Kidney tubule cell (primary cell): ENCODE results near the gene EID3.
"Not testable (repeated sequence)": the region's sequence is repeated elsewhere in the genome, so short reads cannot be mapped to it uniquely, and the experiment has no call there.

Experiments
- DNase-seq: peaks from one replicate; pipeline ENCODE4 v3.0.0-alpha.2; 2018; ENCODE audit warnings: low spot score

Gene EID3

GRCh38 chr12:104303538-104304151 lies at the start of gene EID3:
EID3 (plus strand) TSS chr12:104303739; CDS start chr12:104303935, 196 bp downstream.
- peak; percentile 88 for DNase-seq

- no peak for DNase-seq
Measured at GRCh38 chr12:104257913-104258472, 45.5 kb upstream of the EID3 start.

GRCh38 chr12:104258476-104259067 lies 45.0 kb upstream of the EID3 start:
- no peak for DNase-seq

- peak; percentile 78 for DNase-seq
Measured at GRCh38 chr12:104263026-104263425, 40.5 kb upstream of the EID3 start.

GRCh38 chr12:104263580-104264358 lies 39.8 kb upstream of the EID3 start:
- no peak for DNase-seq

- not testable (repeated sequence) for DNase-seq
Measured at GRCh38 chr12:104265436-104265835, 38.1 kb upstream of the EID3 start.

GRCh38 chr12:104272938-104273337 lies 30.6 kb upstream of the EID3 start:
- DNase-seq: no peak

GRCh38 chr12:104273503-104273902 lies 30.0 kb upstream of the EID3 start:
- DNase-seq: no peak

- no peak for DNase-seq
Measured at GRCh38 chr12:104274811-104275210, 28.7 kb upstream of the EID3 start.

- peak; percentile 91 for DNase-seq
Measured at GRCh38 chr12:104275689-104276088, 27.9 kb upstream of the EID3 start.

GRCh38 chr12:104276273-104277131 lies 27.0 kb upstream of the EID3 start:
- DNase-seq: peak; percentile 98

- DNase-seq: no peak
Measured at GRCh38 chr12:104279164-104279563, 24.4 kb upstream of the EID3 start.

- DNase-seq: peak; percentile 20
Measured at GRCh38 chr12:104280111-104280510, 23.4 kb upstream of the EID3 start.

- peak; percentile 97 for DNase-seq
Measured at GRCh38 chr12:104280717-104281458, 22.7 kb upstream of the EID3 start.

- peak; percentile 59 for DNase-seq
Measured at GRCh38 chr12:104281636-104282035, 21.9 kb upstream of the EID3 start.

- DNase-seq: peak; percentile 4
Measured at GRCh38 chr12:104282109-104282508, 21.4 kb upstream of the EID3 start.

GRCh38 chr12:104285740-104286515 lies 17.6 kb upstream of the EID3 start:
- DNase-seq: peak; percentile 95

GRCh38 chr12:104286516-104287482 lies 16.7 kb upstream of the EID3 start:
- DNase-seq: peak; percentile 98

GRCh38 chr12:104288635-104289274 lies 14.8 kb upstream of the EID3 start:
- DNase-seq: peak; percentile 91
